Kidney (tissue), 14 donors: ENCODE results near the gene KCNE4. TPM values are rescaled to one million over a fixed set of nuclear protein-coding genes. Genes with fewer than 3 reads are reported as not detected.

Source experiments
- DNase-seq, 5 donors: peaks; one replicate each; pipeline ENCODE4 v3.0.0-alpha.2; 2013 to 2020
- FAIRE-seq: peaks from 2 replicates; lab custom pipeline; 2012; peaks lifted over from hg19 to GRCh38; lab: Jason Lieb, UNC
- H3K27ac ChIP-seq, 2 donors: one replicate each; pipeline ENCODE4 v1.7.0; 2013; ENCODE audit warnings: low read depth in 2 of 2, low read length in 2 of 2, inconsistent platforms in 1 of 2
- H3K27me3 ChIP-seq: one replicate; pipeline ENCODE4 v1.7.1; 2013; ENCODE audit warnings: low read length, inconsistent platforms; ENCODE audit not compliant: control insufficient read depth, insufficient read depth
- H3K36me3 ChIP-seq, 3 donors: one replicate each; pipeline versions ENCODE4 v1.7.0 to v1.7.1; 2013; ENCODE audit warnings: low read length in 3 of 3, control low read depth in 1 of 3, inconsistent platforms in 1 of 3; ENCODE audit not compliant: insufficient read depth in 3 of 3, control insufficient read depth in 2 of 3
- H3K4me1 ChIP-seq, 3 donors: one replicate each; pipeline versions ENCODE4 v1.7.0 to v1.7.1; 2013; ENCODE audit warnings: low read length in 3 of 3, inconsistent platforms in 1 of 3, low read depth in 1 of 3; ENCODE audit not compliant: control insufficient read depth in 2 of 3, insufficient read depth in 2 of 3
- H3K4me3 ChIP-seq, 3 donors: one replicate each; pipeline versions ENCODE4 v1.7.0 to v1.8.1; 2013; ENCODE audit warnings: low read length in 3 of 3, control low read depth in 1 of 3, inconsistent platforms in 1 of 3
- H3K9ac ChIP-seq, 3 donors: one replicate each; pipeline versions ENCODE4 v1.7.0 to v1.7.1; 2013; ENCODE audit warnings: low read length in 3 of 3, control low read depth in 1 of 3, inconsistent platforms in 1 of 3
- H3K9me3 ChIP-seq, 3 donors: one replicate each; pipeline versions ENCODE4 v1.7.0 to v1.7.1; 2013; ENCODE audit warnings: low read length in 3 of 3, control low read depth in 1 of 3, inconsistent platforms in 1 of 3; ENCODE audit not compliant: control insufficient read depth in 2 of 3, insufficient read depth in 1 of 3
- CTCF ChIP-seq: IDR thresholded peaks from 3 replicates; pipeline ENCODE4 v1.5.1; 2012; ENCODE audit warnings: mild to moderate bottlenecking, moderate library complexity, borderline replicate concordance; ENCODE audit not compliant: insufficient read depth; ENCODE audit errors: extremely low read depth
- intact Hi-C: fragments of 100-400 bp; cut with DNase I; formaldehyde crosslinking; loops from one replicate; pipeline ENCODE4 v1.11.1; 2022
- polyA plus RNA-seq: library from polyadenylated mRNA; stranded (reverse); fragments of 350-450 nt; fragmentation: Illumina TruSeq; extraction: RNeasy Lipid Tissue Mini Kit (QIAGEN cat#74804); gene quantifications from one replicate; pipeline ENCODE4 v1.2.3, GENCODE V29; 2014; ENCODE audit warnings: low read depth, low replicate concordance; ENCODE audit not compliant: insufficient read depth
- total RNA-seq: library from RNA; stranded (reverse); fragmentation: NEBNext Ultra II Directional; extraction: Animal tissue kit (Norgen Biotek cat#: 25700); gene quantifications from one replicate; pipeline ENCODE4 v1.2.1, GENCODE V29; 2021
- donor health status: control.
- donor health status: control.
- donor health status: control.
- donor health status: control.
- donor health status: control.
- donor health status: DM: yes; HTN: yes; CAD: no.
- donor health status: Normal renal cell carcinoma (clear cell type).

KCNE4 gene
- total and polyA plus RNA-seq, 2 donors from 2014 or later = 4.0 to 4.2 TPM

GRCh38 chr2:223007531-223007930 lies 44.5 kb upstream of the KCNE4 start:
- no peak for TF ChIP-seq CTCF
- Histone ChIP-seq H3K9ac (no peak overlapping the region), H3K27ac (no peak overlapping the region), H3K27me3 (no peaks in the 10 kb centered on the region), H3K9me3 (no peaks in the 10 kb centered on the region), H3K4me1 (no peaks in the 10 kb centered on the region), H3K4me3 (no peak overlapping the region), H3K36me3 (no peaks in the 10 kb centered on the region)
- intact Hi-C loops = no loop called here
- FAIRE-seq = no peak
- no peak for DNase-seq

- no peak for FAIRE-seq
- Histone ChIP-seq H3K4me3 (no peak overlapping the region), H3K9ac (no peak overlapping the region), H3K27me3 (no peaks in the 10 kb centered on the region), H3K36me3 (no peaks in the 10 kb centered on the region), H3K4me1 (no peaks in the 10 kb centered on the region), H3K27ac (no peak overlapping the region), H3K9me3 (no peaks in the 10 kb centered on the region)
- no peak for TF ChIP-seq CTCF
- no peak for DNase-seq
- intact Hi-C loops = no loop called here
These were observed 43.8 kb upstream of the KCNE4 start for GRCh38 chr2:223008162-223008561.

GRCh38 chr2:223008956-223009355 lies 43.0 kb upstream of the KCNE4 start:
- H3K4me3 ChIP-seq = no peak overlapping the region
- FAIRE-seq = no peak
- H3K4me1 ChIP-seq = no peaks in the 10 kb centered on the region
- H3K27me3 ChIP-seq = no peaks in the 10 kb centered on the region
- intact Hi-C loops = no loop called here
- no peaks in the 10 kb centered on the region for H3K9me3 ChIP-seq
- no peaks in the 10 kb centered on the region for H3K36me3 ChIP-seq
- no peak for TF ChIP-seq CTCF
- no peak overlapping the region for H3K9ac ChIP-seq
- no peak overlapping the region for H3K27ac ChIP-seq
- DNase-seq = no peak

- intact Hi-C loops = no loop called here
- no peaks in the 10 kb centered on the region for H3K4me1 ChIP-seq
- FAIRE-seq (no peak), DNase-seq (no peak)
- H3K27ac ChIP-seq = no peak overlapping the region
- no peak overlapping the region for H3K9ac ChIP-seq
- no peaks in the 10 kb centered on the region for H3K36me3 ChIP-seq
- H3K9me3 ChIP-seq = no peaks in the 10 kb centered on the region
- TF ChIP-seq CTCF = no peak
- no peaks in the 10 kb centered on the region for H3K27me3 ChIP-seq
- no peak overlapping the region for H3K4me3 ChIP-seq
These were observed 41.3 kb upstream of the KCNE4 start for GRCh38 chr2:223010641-223011040.
